ENCODE data around the gene ANHX.
A peak's percentile ranks its signal among the peaks of the same experiment; 100 is the strongest.

Gene ANHX

GRCh38 chr12:133204264-133204603, 31.4 kb downstream of the ANHX start:
- CTCF ChIA-PET: no interaction called here
- POLR2A ChIA-PET: no interaction called here
- H3K27ac ChIP-seq (ENCODE audit: insufficient read depth in 1 of 2, low read depth in 1 of 2, low read length in 2 of 2, poor library complexity in 1 of 2, severe bottlenecking in 2 of 2): no peak overlapping the region
- H3K9me3 ChIP-seq (ENCODE audit: control extremely low read depth in 1 of 5, control insufficient read depth in 4 of 5, insufficient read depth in 2 of 5, low read depth in 1 of 5, low read length in 4 of 5): peaks cover 47 to 83% (median 61%) of the 10 kb centered on the region in 5 experiments
- peak overlapping the region in 2 of 7 experiments; percentile 22 to 36 for H3K4me3 ChIP-seq (ENCODE audit: control insufficient read depth in 1 of 7, extremely low read depth in 1 of 7, insufficient read depth in 4 of 7, low read depth in 2 of 7, low read length in 6 of 7)
- H3K4me1 ChIP-seq (ENCODE audit: control extremely low read depth in 1 of 4, control insufficient read depth in 4 of 4, insufficient read depth in 4 of 4, low read length in 3 of 4): no peaks in the 10 kb centered on the region
- H3K36me3 ChIP-seq (ENCODE audit: control insufficient read depth in 4 of 4, insufficient read depth in 4 of 4, low read length in 3 of 4): peaks cover 20 to 40% (median 35%) of the 10 kb centered on the region in 4 experiments
- no CpG with 5 or more reads among the region's 1 CpG for WGBS (ENCODE audit: insufficient coverage)
- DNase-seq: no peak
- H3K27me3 ChIP-seq (replicated peaks in 2 of 5; ENCODE audit: control insufficient read depth in 4 of 5, insufficient read depth in 5 of 5, low read length in 4 of 5): no peaks in the 10 kb centered on the region

- Histone ChIP-seq H3K27ac (ENCODE audit: insufficient read depth in 1 of 2, low read depth in 1 of 2, low read length in 2 of 2, poor library complexity in 1 of 2, severe bottlenecking in 2 of 2) (no peak overlapping the region), H3K27me3 (replicated peaks in 2 of 5; ENCODE audit: control insufficient read depth in 4 of 5, insufficient read depth in 5 of 5, low read length in 4 of 5) (no peaks in the 10 kb centered on the region), H3K4me3 (ENCODE audit: control insufficient read depth in 1 of 7, extremely low read depth in 1 of 7, insufficient read depth in 4 of 7, low read depth in 2 of 7, low read length in 6 of 7) (peak overlapping the region in 2 of 7 experiments; percentile 22 to 36), H3K36me3 (ENCODE audit: control insufficient read depth in 4 of 4, insufficient read depth in 4 of 4, low read length in 3 of 4) (peaks cover 20 to 42% (median 35%) of the 10 kb centered on the region in 4 experiments), H3K4me1 (ENCODE audit: control extremely low read depth in 1 of 4, control insufficient read depth in 4 of 4, insufficient read depth in 4 of 4, low read length in 3 of 4) (no peaks in the 10 kb centered on the region), H3K9me3 (ENCODE audit: control extremely low read depth in 1 of 5, control insufficient read depth in 4 of 5, insufficient read depth in 2 of 5, low read depth in 1 of 5, low read length in 4 of 5) (peaks cover 47 to 80% (median 59%) of the 10 kb centered on the region in 5 experiments)
- no CpG with 5 or more reads among the region's 7 CpGs for WGBS (ENCODE audit: insufficient coverage)
- ChIA-PET CTCF (interaction anchor here (1.3 kb wide), 1 partner anchor 73 kb away, joined by 3 read pairs; the partner anchor contains the start of genes ZNF10 and ZNF891), POLR2A (interaction anchor here (0.5 to 0.7 kb wide), 2 partner anchors 43 to 317 kb away, joined by 3 read pairs; no protein-coding TSS in a partner anchor)
- peak in 2 of 3 donors; percentile 33 to 55 for DNase-seq
These were observed 32.1 kb downstream of the ANHX start for GRCh38 chr12:133203344-133204263.

GRCh38 chr12:133202493-133203343, 33.0 kb downstream of the ANHX start:
- peak overlapping the region in 2 of 7 experiments; percentile 22 to 36 for H3K4me3 ChIP-seq (ENCODE audit: control insufficient read depth in 1 of 7, extremely low read depth in 1 of 7, insufficient read depth in 4 of 7, low read depth in 2 of 7, low read length in 6 of 7)
- CTCF ChIA-PET: interaction anchor here (1.3 kb wide), 1 partner anchor 72 kb away, joined by 3 read pairs; the partner anchor contains the start of genes ZNF10 and ZNF891
- peaks cover 20 to 42% (median 35%) of the 10 kb centered on the region in 4 experiments for H3K36me3 ChIP-seq (ENCODE audit: control insufficient read depth in 4 of 4, insufficient read depth in 4 of 4, low read length in 3 of 4)
- peaks cover 42 to 72% (median 51%) of the 10 kb centered on the region in 5 experiments for H3K9me3 ChIP-seq (ENCODE audit: control extremely low read depth in 1 of 5, control insufficient read depth in 4 of 5, insufficient read depth in 2 of 5, low read depth in 1 of 5, low read length in 4 of 5)
- H3K4me1 ChIP-seq (ENCODE audit: control extremely low read depth in 1 of 4, control insufficient read depth in 4 of 4, insufficient read depth in 4 of 4, low read length in 3 of 4): no peaks in the 10 kb centered on the region
- H3K27me3 ChIP-seq (replicated peaks in 2 of 5; ENCODE audit: control insufficient read depth in 4 of 5, insufficient read depth in 5 of 5, low read length in 4 of 5): no peaks in the 10 kb centered on the region
- POLR2A ChIA-PET: interaction anchor here (0.5 to 0.7 kb wide), 2 partner anchors 42 to 316 kb away, joined by 3 read pairs; no protein-coding TSS in a partner anchor
- no peak overlapping the region for H3K27ac ChIP-seq (ENCODE audit: insufficient read depth in 1 of 2, low read depth in 1 of 2, low read length in 2 of 2, poor library complexity in 1 of 2, severe bottlenecking in 2 of 2)
- 89% methylated on average over 1 of the region's 2 CpGs for WGBS (ENCODE audit: insufficient coverage)
- DNase-seq: peak in 2 of 3 donors; percentile 14 to 43

- DNase-seq: peak in 2 of 3 donors; percentile 20 to 50
- Histone ChIP-seq H3K4me1 (ENCODE audit: control extremely low read depth in 1 of 4, control insufficient read depth in 4 of 4, insufficient read depth in 4 of 4, low read length in 3 of 4) (no peaks in the 10 kb centered on the region), H3K27ac (ENCODE audit: insufficient read depth in 1 of 2, low read depth in 1 of 2, low read length in 2 of 2, poor library complexity in 1 of 2, severe bottlenecking in 2 of 2) (no peak overlapping the region), H3K27me3 (replicated peaks in 2 of 5; ENCODE audit: control insufficient read depth in 4 of 5, insufficient read depth in 5 of 5, low read length in 4 of 5) (no peaks in the 10 kb centered on the region), H3K4me3 (ENCODE audit: control insufficient read depth in 1 of 7, extremely low read depth in 1 of 7, insufficient read depth in 4 of 7, low read depth in 2 of 7, low read length in 6 of 7) (peak overlapping the region in 1 of 7 experiments; percentile 19), H3K36me3 (ENCODE audit: control insufficient read depth in 4 of 4, insufficient read depth in 4 of 4, low read length in 3 of 4) (peaks cover 20 to 42% (median 35%) of the 10 kb centered on the region in 4 experiments), H3K9me3 (ENCODE audit: control extremely low read depth in 1 of 5, control insufficient read depth in 4 of 5, insufficient read depth in 2 of 5, low read depth in 1 of 5, low read length in 4 of 5) (peaks cover 42 to 66% (median 51%) of the 10 kb centered on the region in 5 experiments)
- ChIA-PET POLR2A (no interaction called here), CTCF (interaction anchor here (1.3 kb wide), 1 partner anchor 71 kb away, joined by 3 read pairs; the partner anchor contains the start of genes ZNF10 and ZNF891)
- WGBS (ENCODE audit: insufficient coverage): no CpG with 5 or more reads among the region's 2 CpGs
These were observed 33.8 kb downstream of the ANHX start for GRCh38 chr12:133201888-133202287.

GRCh38 chr12:133192847-133193246, 42.8 kb downstream of the ANHX start:
- 87% methylated on average over 4 of the region's 5 CpGs for WGBS (ENCODE audit: insufficient coverage)
- Histone ChIP-seq H3K36me3 (ENCODE audit: control insufficient read depth in 4 of 4, insufficient read depth in 4 of 4, low read length in 3 of 4) (peaks cover 64 to 89% (median 76%) of the 10 kb centered on the region in 4 experiments), H3K4me1 (ENCODE audit: control extremely low read depth in 1 of 4, control insufficient read depth in 4 of 4, insufficient read depth in 4 of 4, low read length in 3 of 4) (no peaks in the 10 kb centered on the region), H3K27me3 (replicated peaks in 2 of 5; ENCODE audit: control insufficient read depth in 4 of 5, insufficient read depth in 5 of 5, low read length in 4 of 5) (no peaks in the 10 kb centered on the region), H3K27ac (ENCODE audit: insufficient read depth in 1 of 2, low read depth in 1 of 2, low read length in 2 of 2, poor library complexity in 1 of 2, severe bottlenecking in 2 of 2) (no peak overlapping the region), H3K9me3 (ENCODE audit: control extremely low read depth in 1 of 5, control insufficient read depth in 4 of 5, insufficient read depth in 2 of 5, low read depth in 1 of 5, low read length in 4 of 5) (peaks cover 19 to 87% (median 71%) of the 10 kb centered on the region in 5 experiments), H3K4me3 (ENCODE audit: control insufficient read depth in 1 of 7, extremely low read depth in 1 of 7, insufficient read depth in 4 of 7, low read depth in 2 of 7, low read length in 6 of 7) (peak overlapping the region in 2 of 7 experiments; percentile 15 to 33)
- CTCF ChIA-PET: no interaction called here
- POLR2A ChIA-PET: no interaction called here
- no peak for DNase-seq

GRCh38 chr12:133190176-133190575, 45.5 kb downstream of the ANHX start:
- DNase-seq: no peak
- POLR2A ChIA-PET: no interaction called here
- Histone ChIP-seq H3K4me1 (ENCODE audit: control extremely low read depth in 1 of 4, control insufficient read depth in 4 of 4, insufficient read depth in 4 of 4, low read length in 3 of 4) (no peaks in the 10 kb centered on the region), H3K4me3 (ENCODE audit: control insufficient read depth in 1 of 7, extremely low read depth in 1 of 7, insufficient read depth in 4 of 7, low read depth in 2 of 7, low read length in 6 of 7) (peak overlapping the region in 2 of 7 experiments; percentile 10 to 24), H3K36me3 (ENCODE audit: control insufficient read depth in 4 of 4, insufficient read depth in 4 of 4, low read length in 3 of 4) (peaks cover 76 to 99% (median 87%) of the 10 kb centered on the region in 4 experiments), H3K27me3 (replicated peaks in 2 of 5; ENCODE audit: control insufficient read depth in 4 of 5, insufficient read depth in 5 of 5, low read length in 4 of 5) (no peaks in the 10 kb centered on the region), H3K27ac (ENCODE audit: insufficient read depth in 1 of 2, low read depth in 1 of 2, low read length in 2 of 2, poor library complexity in 1 of 2, severe bottlenecking in 2 of 2) (no peak overlapping the region), H3K9me3 (ENCODE audit: control extremely low read depth in 1 of 5, control insufficient read depth in 4 of 5, insufficient read depth in 2 of 5, low read depth in 1 of 5, low read length in 4 of 5) (peaks cover 25 to 96% (median 84%) of the 10 kb centered on the region in 5 experiments)
- WGBS (ENCODE audit: insufficient coverage): no CpG with 5 or more reads among the region's 2 CpGs
- CTCF ChIA-PET: no interaction called here
